HEK293 (cell line): ENCODE data around the gene UTP14C.

ENCODE experiments used
- CTCF ChIP-seq: fragments of 450-650 bp; formaldehyde crosslinking; IDR thresholded peaks from 2 replicates; pipeline ENCODE4 v1.5.1; 2016; ENCODE audit warnings: missing biosample characterization, missing genetic modification characterization
- SALL2 ChIP-seq: fragments of 450-650 bp; formaldehyde crosslinking; IDR thresholded peaks from 2 replicates; pipeline ENCODE4 v1.5.0; 2017; ENCODE audit warnings: missing biosample characterization, mild to moderate bottlenecking, missing genetic modification characterization, borderline replicate concordance
- ZNF121 ChIP-seq: fragments of 450-650 bp; formaldehyde crosslinking; IDR thresholded peaks from 2 replicates; pipeline ENCODE4 v1.5.1; 2016; ENCODE audit warnings: missing biosample characterization, missing genetic modification characterization
- ZNF138 ChIP-seq: fragments of 450-650 bp; formaldehyde crosslinking; IDR thresholded peaks from 2 replicates; pipeline ENCODE4 v1.5.1; 2016; ENCODE audit warnings: missing biosample characterization, missing genetic modification characterization, borderline replicate concordance
- ZNF202 ChIP-seq: fragments of 450-650 bp; formaldehyde crosslinking; IDR thresholded peaks from 2 replicates; pipeline ENCODE4 v1.5.1; 2016; ENCODE audit warnings: missing biosample characterization, missing genetic modification characterization, borderline replicate concordance
- ZNF274 ChIP-seq, 2 experiments: fragments of 200-500 bp in 1 of 2; fragments of 450-650 bp in 1 of 2; sonication (Bioruptor generic) in 1 of 2; formaldehyde crosslinking in 1 of 2; IDR thresholded peaks; 2 replicates each; pipeline versions ENCODE4 v1.5.1 to v1.6.1; 2014 to 2016; ENCODE audit warnings: borderline replicate concordance in 1 of 2, inconsistent platforms in 1 of 2, low read length in 1 of 2, missing biosample characterization in 1 of 2, missing genetic modification characterization in 1 of 2
- ZNF510 ChIP-seq: fragments of 450-650 bp; formaldehyde crosslinking; IDR thresholded peaks from 2 replicates; pipeline ENCODE4 v1.5.1; 2018; ENCODE audit warnings: mild to moderate bottlenecking, missing genetic modification characterization, missing biosample characterization; ENCODE audit not compliant: insufficient replicate concordance
- ZNF571 ChIP-seq: fragments of 450-650 bp; formaldehyde crosslinking; IDR thresholded peaks from 2 replicates; pipeline ENCODE4 v1.5.0; 2017; ENCODE audit warnings: missing biosample characterization, missing genetic modification characterization
- ZNF747 ChIP-seq: fragments of 450-650 bp; formaldehyde crosslinking; IDR thresholded peaks from 2 replicates; pipeline ENCODE4 v1.5.1; 2016; ENCODE audit warnings: missing biosample characterization, missing genetic modification characterization

- TF ChIP-seq ZNF138 (tag by site-specific recombination) = no peak
- no peak for TF ChIP-seq CTCF
- no peak for TF ChIP-seq ZNF571 (tag by site-specific recombination)
- no peak for TF ChIP-seq ZNF274 (IDR thresholded peaks at IDR 0.05; ENCODE audit: low read length)
- TF ChIP-seq ZNF274 (tag by site-specific recombination; IDR thresholded peaks at IDR 0.05; ENCODE audit: borderline replicate concordance) = no peak
- no peak for TF ChIP-seq SALL2 (tag by site-specific recombination)
- no peak for TF ChIP-seq ZNF202 (tag by site-specific recombination)
- no peak for TF ChIP-seq ZNF747 (tag by site-specific recombination)
- TF ChIP-seq ZNF121 (tag by site-specific recombination) = no peak
- TF ChIP-seq ZNF510 (tag by site-specific recombination) = no peak
Measured at GRCh38 chr13:52043675-52044074, 19.2 kb downstream of the UTP14C start.
